Heart left ventricle (tissue), 16 donors: Measurements from ENCODE around the gene SCPEP1. TPM values are rescaled to one million over a fixed set of nuclear protein-coding genes. Genes with fewer than 3 reads are reported as not detected.
A peak's percentile ranks its signal among the peaks of the same experiment; 100 is the strongest.

Source experiments
- ATAC-seq, 4 donors: fragments of 200-7000 bp; cut with Tn5 transposase; one replicate each; pipeline ENCODE4 v1.9.1; 2020 to 2022; ENCODE audit warnings: moderate library complexity in 4 of 4, mild to moderate bottlenecking in 3 of 4, moderate number of reproducible peaks in 1 of 4
- DNase-seq, 5 donors: peaks; one replicate each; pipeline ENCODE4 v3.0.0-alpha.2; 2020
- H3K27ac ChIP-seq, 12 donors: fragments of 200-600 bp; sonication (generic) in 4 of 12; one replicate each; pipeline versions ENCODE4 v1.5.0 to v1.8.0; 2016 to 2022; ENCODE audit warnings: mild to moderate bottlenecking in 2 of 12
- H3K27me3 ChIP-seq, 9 donors: fragments of 200-600 bp; sonication (generic) in 2 of 9; one replicate each; pipeline versions ENCODE4 v1.5.1 to v1.8.0; 2016 to 2022; ENCODE audit warnings: mild to moderate bottlenecking in 3 of 9
- H3K36me3 ChIP-seq, 9 donors: fragments of 200-600 bp; sonication (generic) in 2 of 9; one replicate each; pipeline versions ENCODE4 v1.5.0 to v1.8.0; 2018 to 2022; ENCODE audit warnings: mild to moderate bottlenecking in 2 of 9
- H3K4me1 ChIP-seq, 12 donors: fragments of 200-600 bp; sonication (generic) in 4 of 12; one replicate each; pipeline versions ENCODE4 v1.5.0 to v1.8.0; 2016 to 2022; ENCODE audit warnings: mild to moderate bottlenecking in 3 of 12
- H3K4me3 ChIP-seq, 12 donors: fragments of 200-600 bp; sonication (generic) in 4 of 12; one replicate each; pipeline versions ENCODE4 v1.5.0 to v1.8.0; 2017 to 2022; ENCODE audit warnings: mild to moderate bottlenecking in 9 of 12, moderate library complexity in 4 of 12
- H3K9me3 ChIP-seq, 12 donors: fragments of 200-600 bp; sonication (generic) in 4 of 12; one replicate each; pipeline versions ENCODE4 v1.5.0 to v1.8.0; 2016 to 2022; ENCODE audit warnings: mild to moderate bottlenecking in 1 of 12
- CTCF ChIP-seq, 12 donors: fragments of 200-600 bp; sonication (generic) in 4 of 12; IDR thresholded peaks; one replicate each; pipeline versions ENCODE4 v1.5.0 to v1.8.0; 2018 to 2022; ENCODE audit warnings: antibody characterized with exemption in 12 of 12, mild to moderate bottlenecking in 5 of 12
- POLR2A ChIP-seq, 2 donors: fragments of 450-650 bp; IDR thresholded peaks; one replicate each; pipeline ENCODE4 v1.6.1; 2017; ENCODE audit warnings: antibody characterized with exemption in 2 of 2, mild to moderate bottlenecking in 2 of 2, moderate library complexity in 2 of 2
- WGBS, 4 donors: extraction: QIAGEN DNeasy Blood & Tissue Kit in 2 of 4; methylation state at CpG; one replicate each; pipeline versions ENCODE4 v1.1.5 to v1.1.7; 2013 to 2018; 5-methylcytosine and 5-hydroxymethylcytosine counted together
- intact Hi-C, 10 donors: fragments of 100-400 bp; cut with DNase I; formaldehyde crosslinking; loops; one replicate each; pipeline versions ENCODE4 v1.11.1 to v1.14.2; 2022
- polyA plus RNA-seq, 2 donors: library from polyadenylated mRNA; stranded (reverse); fragments of 200-250 nt; gene quantifications; one replicate each; pipeline ENCODE4 v1.2.3, GENCODE V29; 2013
- total RNA-seq, 9 donors: library from RNA; depleted of rRNA in 2 of 9; stranded (reverse); fragments of >200 nt in 2 of 9; fragmentation: NEBNext Ultra II Directional in 3 of 9; extraction: Animal tissue kit (Norgen Biotek cat#: 25700) in 3 of 9; gene quantifications; one replicate each; pipeline versions ENCODE4 v1.1.0 to v1.2.4, GENCODE V29; 2016 to 2023
- donor health status: ischemic (EF 13 %, LVEDD 7.1; RV severe dilation, severe dysfunction).
- donor health status: healthy with polysubstance abuse.
- donor health status: DM: no; HTN: yes; CAD: no.
- donor health status: DM: no; HTN: no; CAD: no.
- donor health status: ischemic (EF 25% LVEDD 6.9; RV normal size, moderate dysfunction).
- donor health status: ischemic (EF 25% LVEDD 5.7; RV mildly dilated, moderate dysfunction).
- donor health status: healthy.
- donor health status: DM: yes; HTN: yes; CAD: no.
- donor health status: ischemic (EF 35%, LVEDD 5.7; RV mildly dilated, moderate dysfunction).
- donor health status: nonischemic (EF 11% LVEDD 7.7; RV severe dilation, severe dysfunction).
- donor health status: DM: yes; HTN: yes; CAD: no.
- donor health status: PGD.
- donor health status: ischemic (EF 29% LVEDD 5.4; RV normal size, mild dysfunction).
- donor health status: nonischemic (EF 23%, LVEDD 6.1; RV moderate dilation, normal function).

SCPEP1 gene
- total and polyA plus RNA-seq, 11 donors = 31.9 to 162 (median 58.0) TPM

DNA sequence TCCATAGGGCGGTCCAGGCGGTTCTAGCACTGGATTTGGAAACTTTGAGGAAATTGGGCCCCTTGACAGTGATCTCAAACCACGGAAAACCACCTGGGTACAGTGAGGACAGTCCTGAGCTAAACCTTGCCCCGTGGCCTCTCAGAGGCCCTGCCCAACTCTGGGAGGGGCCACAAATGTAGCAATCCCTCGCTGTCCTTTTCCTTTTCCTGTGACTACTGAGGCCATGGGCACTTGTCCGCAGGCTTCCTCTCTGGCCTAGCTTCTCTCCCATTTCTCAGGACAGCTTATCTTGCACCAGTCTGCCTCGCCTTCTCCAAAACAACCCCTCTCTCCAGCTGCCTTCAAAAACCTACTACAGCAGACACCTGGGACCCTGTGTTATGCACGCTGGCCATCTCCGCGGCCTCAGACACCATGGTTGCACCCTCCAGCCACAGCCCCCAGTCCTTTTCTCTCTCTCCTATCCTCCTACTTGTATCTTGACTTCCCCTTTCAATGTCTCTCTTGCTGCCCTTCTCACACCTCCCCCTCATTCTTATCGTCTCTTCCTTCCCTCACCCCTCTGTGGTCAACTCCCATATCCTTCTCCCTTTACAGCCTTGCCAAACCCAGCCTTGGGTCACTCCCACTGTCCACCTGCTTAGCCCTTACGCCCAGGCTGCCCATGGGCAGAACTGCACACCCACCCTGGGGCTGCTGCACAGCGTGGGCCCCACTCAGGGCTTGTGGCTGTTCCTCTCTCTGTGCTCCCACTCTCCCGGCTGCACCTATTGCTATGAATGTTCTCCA, 7.6 kb downstream of the SCPEP1 start:
- Histone ChIP-seq H3K4me3 (no peak overlapping the region), H3K36me3 (peaks cover 0 to 87% (median 70%) of the 10 kb centered on the region in 9 donors), H3K27me3 (no peaks in the 10 kb centered on the region), H3K4me1 (peaks cover 0 to 50% (median 0%) of the 10 kb centered on the region in 12 donors), H3K27ac (peak overlapping the region in 1 of 12 donors; percentile 80), H3K9me3 (no peaks in the 10 kb centered on the region)
- ATAC-seq = peak in 3 of 4 donors; percentile 8 to 73 (median 43)
- 89 to 91% (median 90%) methylated on average over 14 of the region's 14 CpGs for WGBS, 4 donors
- intact Hi-C loops = no loop called here
- TF ChIP-seq CTCF (IDR thresholded peaks at IDR 0.05) = no peak
- TF ChIP-seq POLR2A (IDR thresholded peaks at IDR 0.05) = no peak
- DNase-seq = no peak

DNA sequence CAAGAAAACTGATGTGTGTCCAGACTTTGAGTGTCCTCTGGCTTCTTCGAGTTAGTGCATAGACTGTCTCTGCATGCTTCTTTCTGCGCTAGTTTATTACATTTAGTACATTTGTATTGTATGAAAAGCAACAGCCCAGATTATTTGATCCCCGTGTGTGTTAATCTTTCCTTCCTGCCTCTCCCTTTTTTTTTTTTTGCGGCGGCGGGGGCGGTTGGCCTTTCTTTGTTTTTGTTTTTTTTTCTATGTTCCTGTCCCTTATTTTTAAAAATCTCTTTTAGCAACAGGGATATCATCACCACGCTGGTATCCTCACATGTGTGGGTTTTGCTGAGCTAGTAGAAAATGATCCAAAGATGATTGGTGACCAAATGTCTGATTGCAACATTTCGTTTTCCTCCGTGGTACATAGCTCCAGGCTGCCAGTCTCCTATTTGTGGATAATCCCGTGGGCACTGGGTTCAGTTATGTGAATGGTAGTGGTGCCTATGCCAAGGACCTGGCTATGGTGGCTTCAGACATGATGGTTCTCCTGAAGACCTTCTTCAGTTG, 9.4 kb downstream of the SCPEP1 start:
- Histone ChIP-seq H3K27ac (no peak overlapping the region), H3K27me3 (no peaks in the 10 kb centered on the region), H3K4me3 (no peak overlapping the region), H3K4me1 (peaks cover 0 to 36% (median 0%) of the 10 kb centered on the region in 12 donors), H3K9me3 (no peaks in the 10 kb centered on the region), H3K36me3 (peaks cover 0 to 92% (median 73%) of the 10 kb centered on the region in 9 donors)
- intact Hi-C loops = no loop called here
- no peak for DNase-seq
- no peak for TF ChIP-seq POLR2A (IDR thresholded peaks at IDR 0.05)
- no peak for TF ChIP-seq CTCF (IDR thresholded peaks at IDR 0.05)
- ATAC-seq = no peak
- WGBS, 4 donors = 59 to 68% (median 66%) methylated on average over 11 of the region's 11 CpGs

DNA sequence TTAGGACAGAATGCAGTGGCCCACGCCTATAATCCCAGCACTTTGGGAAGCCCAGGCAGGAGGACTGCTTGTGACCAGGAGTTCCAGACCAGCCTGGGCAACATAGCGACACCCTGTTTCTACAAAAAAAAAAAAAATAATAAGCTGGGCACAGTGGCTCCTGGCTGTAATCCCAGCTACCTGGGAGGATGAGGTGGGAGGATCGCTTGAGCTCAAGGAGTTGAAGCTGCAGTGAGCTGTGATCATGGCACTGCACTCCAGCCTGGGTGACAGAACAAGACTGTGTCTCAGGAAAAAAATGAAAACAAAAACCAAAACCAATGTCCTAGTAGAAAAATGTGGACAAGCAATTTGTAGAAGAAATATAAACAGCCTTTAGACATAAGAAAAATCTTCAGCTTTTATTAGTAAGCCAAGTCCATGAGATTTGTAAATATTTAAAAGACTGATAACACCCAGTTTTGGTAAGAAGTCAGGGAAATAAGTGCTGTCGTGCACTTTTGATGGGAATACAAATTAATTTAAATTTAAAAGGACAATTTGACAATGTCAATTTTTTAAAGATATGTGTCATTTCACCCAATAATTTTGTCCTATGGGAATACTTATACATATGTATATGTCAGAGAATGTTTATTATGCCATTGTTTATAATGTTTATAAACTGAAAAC, 11.1 kb downstream of the SCPEP1 start:
- no peak for DNase-seq
- no peak overlapping the region for H3K27ac ChIP-seq
- no peaks in the 10 kb centered on the region for H3K9me3 ChIP-seq
- intact Hi-C loops = no loop called here
- H3K4me3 ChIP-seq = no peak overlapping the region
- no peak for ATAC-seq
- WGBS, 4 donors = 95 to 98% (median 96%) methylated on average over 4 of the region's 4 CpGs
- H3K4me1 ChIP-seq = peaks cover 0 to 26% (median 0%) of the 10 kb centered on the region in 12 donors
- TF ChIP-seq POLR2A (IDR thresholded peaks at IDR 0.05) = no peak
- TF ChIP-seq CTCF (IDR thresholded peaks at IDR 0.05) = no peak
- H3K36me3 ChIP-seq = peaks cover 0 to 92% (median 85%) of the 10 kb centered on the region in 9 donors
- no peaks in the 10 kb centered on the region for H3K27me3 ChIP-seq

DNA sequence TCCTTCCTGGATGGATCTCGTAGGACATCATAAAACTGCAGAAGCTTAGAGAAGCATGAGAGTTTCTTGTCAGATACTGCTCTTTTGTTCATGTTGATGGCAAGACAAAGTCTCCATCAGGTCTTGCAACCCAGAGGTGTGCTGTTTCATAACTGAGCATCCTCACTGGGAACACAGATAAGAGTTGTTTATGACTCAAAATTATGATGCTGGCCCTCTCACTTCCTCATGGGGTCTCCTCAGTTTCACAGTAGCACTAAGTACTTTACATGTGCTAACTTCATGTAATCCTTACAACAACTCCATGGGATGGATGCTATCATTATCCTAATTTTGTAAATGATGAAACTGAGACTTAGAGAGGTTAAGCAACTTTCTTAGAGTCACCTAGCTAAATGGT, 14.4 kb downstream of the SCPEP1 start:
- no peak for DNase-seq
- Histone ChIP-seq H3K9me3 (no peaks in the 10 kb centered on the region), H3K36me3 (peaks cover 0 to 100% (median 92%) of the 10 kb centered on the region in 9 donors), H3K4me3 (no peak overlapping the region), H3K4me1 (peaks cover 0 to 5% (median 0%) of the 10 kb centered on the region in 12 donors), H3K27ac (no peak overlapping the region), H3K27me3 (no peaks in the 10 kb centered on the region)
- TF ChIP-seq POLR2A (IDR thresholded peaks at IDR 0.05) (no peak), CTCF (IDR thresholded peaks at IDR 0.05) (no peak)
- ATAC-seq = no peak
- intact Hi-C loops = no loop called here
- 79 to 87% (median 82%) methylated on average over 1 of the region's 1 CpG for WGBS, 4 donors
